Calu3 (cell line): ENCODE results near the gene PALM3. TPM values are rescaled to one million over a fixed set of nuclear protein-coding genes. Genes with fewer than 3 reads are reported as not detected.
"Not testable (repeated sequence)": the region's sequence is repeated elsewhere in the genome, so short reads cannot be mapped to it uniquely, and the experiment has no call there.

Source experiments
- BruUV-seq: library from RNA; stranded (reverse); fragments of 400-500 nt; replicated peaks from 2 replicates; lab custom pipeline; 2021; lab: Mats Ljungman, UMichigan
- CTCF ChIA-PET: fragments of 300-600 bp; sonication (Branson Sonifier 250); formaldehyde crosslinking; loops from one replicate; lab custom pipeline; 2022; ENCODE audit warnings: antibody characterized with exemption; lab: Charles Lee
- DNase-seq: peaks from one replicate; pipeline ENCODE4 v3.0.0; 2022
- H3K27ac Mint-ChIP-seq: one replicate; pipeline ENCODE4 v1.8.0; 2022; ENCODE audit warnings: mixed read lengths; ENCODE audit not compliant: unreplicated experiment
- H3K27me3 Mint-ChIP-seq: one replicate; pipeline ENCODE4 v1.8.0; 2022; ENCODE audit warnings: mixed read lengths; ENCODE audit not compliant: unreplicated experiment
- H3K36me3 Mint-ChIP-seq: one replicate; pipeline ENCODE4 v1.8.0; 2022; ENCODE audit warnings: mild to moderate bottlenecking, moderate library complexity, mixed read lengths; ENCODE audit not compliant: insufficient read depth, unreplicated experiment
- H3K4me1 Mint-ChIP-seq: one replicate; pipeline ENCODE4 v1.8.0; 2022; ENCODE audit warnings: mild to moderate bottlenecking, low read depth, mixed read lengths; ENCODE audit not compliant: unreplicated experiment
- H3K4me3 Mint-ChIP-seq: one replicate; pipeline ENCODE4 v1.8.0; 2022; ENCODE audit warnings: mild to moderate bottlenecking, low read depth, moderate library complexity, mixed read lengths; ENCODE audit not compliant: unreplicated experiment
- H3K9me3 Mint-ChIP-seq: one replicate; pipeline ENCODE4 v1.8.0; 2022; ENCODE audit warnings: low read depth, mixed read lengths; ENCODE audit not compliant: unreplicated experiment
- intact Hi-C: fragments of 100-400 bp; cut with micrococcal nuclease; formaldehyde crosslinking; loops from one replicate; pipeline ENCODE4 v1.10.0; 2022; ENCODE audit not compliant: unreplicated experiment
- total RNA-seq: library from RNA; stranded (reverse); gene quantifications from 2 replicates; pipeline ENCODE4 v1.2.3, GENCODE V29; 2022
- TF ChIP-seq, protein P1 (sequence below): fragments of 200-600 bp; IDR thresholded peaks from one replicate; pipeline ENCODE4 v1.8.0; 2022; ENCODE audit warnings: antibody characterized with exemption; ENCODE audit not compliant: unreplicated experiment

The PALM3 gene
- total RNA-seq, 1 experiment from 2014 or later = 21.4 TPM

DNA sequence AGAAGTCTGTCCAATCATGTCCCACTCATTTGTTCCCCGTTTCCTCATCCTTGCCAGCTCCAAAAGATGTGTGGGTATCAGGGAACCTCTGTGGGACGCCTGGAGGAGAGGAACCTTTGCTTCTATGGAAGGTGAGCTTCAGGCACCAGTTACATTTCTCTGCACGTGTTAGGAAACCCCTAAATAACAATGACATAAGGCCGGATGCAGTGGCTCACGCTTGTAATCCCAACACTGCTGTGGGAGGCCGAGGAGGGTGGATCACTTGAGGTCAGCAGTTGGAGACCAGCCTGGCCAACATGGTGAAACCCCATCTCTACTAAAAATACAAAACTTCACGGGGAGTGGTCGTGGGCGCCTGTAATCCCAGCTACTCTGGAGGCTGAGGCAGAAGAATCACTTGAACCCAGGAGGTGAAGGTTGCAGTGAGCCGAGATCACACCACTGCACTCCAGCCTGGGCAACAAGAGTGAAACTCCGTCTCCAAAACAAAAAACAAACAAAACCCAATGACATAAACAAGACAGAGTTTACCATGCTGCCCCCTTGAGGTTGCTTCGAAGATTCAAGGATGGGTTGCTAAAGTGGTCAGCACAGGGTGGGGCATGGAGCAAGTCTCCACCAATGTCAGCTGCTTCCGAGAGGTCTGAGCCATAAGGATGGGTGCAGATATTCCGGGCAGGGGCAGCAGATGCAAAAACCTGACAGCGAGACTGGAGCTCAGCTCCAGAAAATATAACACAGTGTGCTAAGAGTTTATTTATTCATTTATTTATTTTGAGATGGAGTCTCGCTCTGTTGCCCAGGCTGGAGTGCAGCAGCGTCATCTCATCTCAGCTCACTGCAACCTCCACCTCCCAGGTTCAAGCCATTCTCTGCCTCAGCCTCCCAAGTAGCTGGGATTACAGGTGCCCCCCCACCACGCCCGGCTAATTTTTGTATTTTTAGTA, 18.9 kb downstream of the PALM3 start:
- H3K9me3 Mint-ChIP-seq, intact Hi-C loops, BruUV-seq, H3K4me1 Mint-ChIP-seq, H3K27me3 Mint-ChIP-seq, H3K4me3 Mint-ChIP-seq, CTCF ChIA-PET, H3K27ac Mint-ChIP-seq, H3K36me3 Mint-ChIP-seq: not testable (repeated sequence)
- DNase-seq = peak; percentile 45
- TF ChIP-seq, protein P1, sequence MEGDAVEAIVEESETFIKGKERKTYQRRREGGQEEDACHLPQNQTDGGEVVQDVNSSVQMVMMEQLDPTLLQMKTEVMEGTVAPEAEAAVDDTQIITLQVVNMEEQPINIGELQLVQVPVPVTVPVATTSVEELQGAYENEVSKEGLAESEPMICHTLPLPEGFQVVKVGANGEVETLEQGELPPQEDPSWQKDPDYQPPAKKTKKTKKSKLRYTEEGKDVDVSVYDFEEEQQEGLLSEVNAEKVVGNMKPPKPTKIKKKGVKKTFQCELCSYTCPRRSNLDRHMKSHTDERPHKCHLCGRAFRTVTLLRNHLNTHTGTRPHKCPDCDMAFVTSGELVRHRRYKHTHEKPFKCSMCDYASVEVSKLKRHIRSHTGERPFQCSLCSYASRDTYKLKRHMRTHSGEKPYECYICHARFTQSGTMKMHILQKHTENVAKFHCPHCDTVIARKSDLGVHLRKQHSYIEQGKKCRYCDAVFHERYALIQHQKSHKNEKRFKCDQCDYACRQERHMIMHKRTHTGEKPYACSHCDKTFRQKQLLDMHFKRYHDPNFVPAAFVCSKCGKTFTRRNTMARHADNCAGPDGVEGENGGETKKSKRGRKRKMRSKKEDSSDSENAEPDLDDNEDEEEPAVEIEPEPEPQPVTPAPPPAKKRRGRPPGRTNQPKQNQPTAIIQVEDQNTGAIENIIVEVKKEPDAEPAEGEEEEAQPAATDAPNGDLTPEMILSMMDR = peak; percentile 39

- H3K27me3 Mint-ChIP-seq = no peaks in the 10 kb centered on the region
- DNase-seq = no peak
- intact Hi-C loops = no loop called here
- H3K27ac Mint-ChIP-seq = no peak overlapping the region
- no TSS peak for BruUV-seq
- no peaks in the 10 kb centered on the region for H3K36me3 Mint-ChIP-seq
- no peaks in the 10 kb centered on the region for H3K9me3 Mint-ChIP-seq
- H3K4me3 Mint-ChIP-seq = no peak overlapping the region
- H3K4me1 Mint-ChIP-seq = no peaks in the 10 kb centered on the region
- CTCF ChIA-PET = interaction anchor here (0.6 kb wide), 1 partner anchor 35 kb away, joined by 4 read pairs; no protein-coding TSS in a partner anchor
- TF ChIP-seq, protein P1 = no peak
Measured at GRCh38 chr19:14039181-14039580, 22.7 kb downstream of the PALM3 start.

GRCh38 chr19:14035706-14036105, 26.2 kb downstream of the PALM3 start:
- Mint-ChIP-seq H3K27me3 (no peaks in the 10 kb centered on the region), H3K4me3 (no peak overlapping the region), H3K4me1 (no peaks in the 10 kb centered on the region), H3K9me3 (no peaks in the 10 kb centered on the region), H3K36me3 (peaks cover 13% of the 10 kb centered on the region), H3K27ac (no peak overlapping the region)
- TF ChIP-seq, protein P1 = no peak
- no peak for DNase-seq
- CTCF ChIA-PET = no interaction called here
- intact Hi-C loops = no loop called here
- no TSS peak for BruUV-seq

- H3K4me3 Mint-ChIP-seq, BruUV-seq, H3K9me3 Mint-ChIP-seq, H3K27me3 Mint-ChIP-seq, DNase-seq, CTCF ChIA-PET, H3K27ac Mint-ChIP-seq, intact Hi-C loops, H3K4me1 Mint-ChIP-seq: not testable (repeated sequence)
- peaks cover 13% of the 10 kb centered on the region for H3K36me3 Mint-ChIP-seq
Measured at GRCh38 chr19:14035159-14035558, 26.7 kb downstream of the PALM3 start.
